H9 (cell line): ENCODE data around the gene LBH. TPM values are rescaled to one million over a fixed set of nuclear protein-coding genes. Genes with fewer than 3 reads are reported as not detected.

ENCODE experiments used
- DNase-seq: peaks from one replicate; pipeline ENCODE4 v3.0.0-alpha.2; 2017
- H2AFZ ChIP-seq: one replicate; pipeline ENCODE4 v1.6.1; 2013; ENCODE audit warnings: mild to moderate bottlenecking, low read length, control low read depth, moderate library complexity
- H2AK5ac ChIP-seq: 2 replicates; pipeline ENCODE4 v1.6.1; 2013; ENCODE audit warnings: low read length, control low read depth, mixed read lengths; ENCODE audit not compliant: insufficient read length
- H2BK120ac ChIP-seq: one replicate; pipeline ENCODE4 v1.6.1; 2013; ENCODE audit warnings: low read depth, mild to moderate bottlenecking, low read length, control low read depth, inconsistent platforms; ENCODE audit not compliant: poor library complexity, severe bottlenecking
- H2BK12ac ChIP-seq: 2 replicates; pipeline ENCODE4 v1.6.1; 2013; ENCODE audit warnings: low read length, control low read depth, mixed read lengths, low read depth; ENCODE audit not compliant: insufficient read length
- H2BK15ac ChIP-seq: 2 replicates; pipeline ENCODE4 v1.6.1; 2013; ENCODE audit warnings: low read depth, low read length, control low read depth
- H2BK20ac ChIP-seq: one replicate; pipeline ENCODE4 v1.6.1; 2013; ENCODE audit warnings: low read depth, mild to moderate bottlenecking, low read length, control low read depth, inconsistent platforms; ENCODE audit not compliant: poor library complexity, severe bottlenecking
- H2BK5ac ChIP-seq: 2 replicates; pipeline ENCODE4 v1.6.1; 2013; ENCODE audit warnings: low read length, control low read depth, mixed read lengths; ENCODE audit not compliant: insufficient read length
- H3K14ac ChIP-seq: 2 replicates; pipeline ENCODE4 v1.6.1; 2013; ENCODE audit warnings: low read length, control low read depth; ENCODE audit not compliant: insufficient read depth
- H3K18ac ChIP-seq: 2 replicates; pipeline ENCODE4 v1.6.1; 2013; ENCODE audit warnings: low read depth, mild to moderate bottlenecking, mixed read lengths, low read length, control low read depth; ENCODE audit not compliant: insufficient read length
- H3K23ac ChIP-seq: 2 replicates; pipeline ENCODE4 v1.6.1; 2013; ENCODE audit warnings: low read length, control low read depth, mixed read lengths, low read depth; ENCODE audit not compliant: insufficient read length
- H3K23me2 ChIP-seq: 2 replicates; pipeline ENCODE4 v1.6.1; 2013; ENCODE audit warnings: low read depth, mild to moderate bottlenecking, mixed read lengths, low read length, control low read depth; ENCODE audit not compliant: insufficient read length, poor library complexity, severe bottlenecking
- H3K27ac ChIP-seq: 2 replicates; pipeline ENCODE4 v1.5.1; 2013; ENCODE audit warnings: low read length, control low read depth, mixed read lengths, low read depth; ENCODE audit not compliant: insufficient read length
- H3K27me3 ChIP-seq: 2 replicates; pipeline ENCODE4 v1.6.1; 2013; ENCODE audit warnings: low read length, control low read depth, inconsistent platforms; ENCODE audit not compliant: insufficient read depth
- H3K4ac ChIP-seq: 2 replicates; pipeline ENCODE4 v1.6.1; 2013; ENCODE audit warnings: low read depth, mild to moderate bottlenecking, control low read depth, inconsistent platforms, low read length, moderate library complexity
- H3K4me1 ChIP-seq: 2 replicates; pipeline ENCODE4 v1.6.1; 2013; ENCODE audit warnings: low read length, control low read depth, inconsistent platforms; ENCODE audit not compliant: insufficient read depth
- H3K4me2 ChIP-seq: 2 replicates; pipeline ENCODE4 v1.6.1; 2013; ENCODE audit warnings: low read length, control low read depth, mixed read lengths; ENCODE audit not compliant: insufficient read length, insufficient read depth
- H3K56ac ChIP-seq: 2 replicates; pipeline ENCODE4 v1.6.1; 2013; ENCODE audit warnings: low read depth, mild to moderate bottlenecking, mixed read lengths, low read length, control low read depth; ENCODE audit not compliant: insufficient read length
- H3K79me1 ChIP-seq: 2 replicates; pipeline ENCODE4 v1.6.1; 2013; ENCODE audit warnings: low read depth, mild to moderate bottlenecking, moderate library complexity, low read length, control low read depth, inconsistent platforms; ENCODE audit not compliant: insufficient read depth, poor library complexity, severe bottlenecking
- H3K79me2 ChIP-seq: 2 replicates; pipeline ENCODE4 v1.6.1; 2013; ENCODE audit warnings: low read length, control low read depth, inconsistent platforms; ENCODE audit not compliant: insufficient read depth
- H3K9ac ChIP-seq: 2 replicates; pipeline ENCODE4 v1.6.1; 2013; ENCODE audit warnings: low read length, control low read depth, mixed read lengths; ENCODE audit not compliant: insufficient read length; ENCODE audit errors: extremely low read depth
- H3K9me3 ChIP-seq: one replicate; pipeline ENCODE4 v1.6.1; 2013; ENCODE audit warnings: low read depth, low read length, inconsistent platforms; ENCODE audit not compliant: control insufficient read depth
- H3T11ph ChIP-seq: one replicate; pipeline ENCODE4 v1.6.1; 2013; ENCODE audit warnings: mild to moderate bottlenecking, low read length, control low read depth, inconsistent platforms
- H4K20me1 ChIP-seq: one replicate; pipeline ENCODE4 v1.6.1; 2013; ENCODE audit not compliant: control insufficient read depth, insufficient read length, insufficient read depth
- H4K5ac ChIP-seq: 2 replicates; pipeline ENCODE4 v1.6.1; 2013; ENCODE audit warnings: low read depth, mild to moderate bottlenecking, mixed read lengths, low read length, control low read depth; ENCODE audit not compliant: insufficient read length
- H4K8ac ChIP-seq: replicated peaks from 2 replicates; pipeline ENCODE4 v1.6.1; 2013; ENCODE audit warnings: low read length, control low read depth, mixed read lengths, low read depth; ENCODE audit not compliant: insufficient read length
- H4K91ac ChIP-seq: 2 replicates; pipeline ENCODE4 v1.6.1; 2013; ENCODE audit warnings: low read depth, mild to moderate bottlenecking, moderate library complexity, mixed read lengths, low read length, control low read depth; ENCODE audit not compliant: insufficient read length
- H3K27ac Mint-ChIP-seq, 3 experiments: 2 replicates in 2 of 3; 3 replicates in 1 of 3; pipeline ENCODE4 v1.8.0; 2020 to 2021; ENCODE audit warnings: mixed read lengths in 3 of 3, mild to moderate bottlenecking in 1 of 3, moderate library complexity in 1 of 3
- H3K27me3 Mint-ChIP-seq: 2 replicates; pipeline ENCODE4 v1.8.0; 2021; ENCODE audit warnings: low read depth, mild to moderate bottlenecking, moderate library complexity, mixed read lengths
- H3K36me3 Mint-ChIP-seq, 3 experiments: 2 replicates in 2 of 3; 3 replicates in 1 of 3; pipeline ENCODE4 v1.8.0; 2020 to 2021; ENCODE audit warnings: low read depth in 3 of 3, mixed read lengths in 3 of 3; ENCODE audit not compliant: insufficient read depth in 1 of 3
- H3K4me1 Mint-ChIP-seq, 2 experiments: 2 replicates each; pipeline ENCODE4 v1.8.0; 2020; ENCODE audit warnings: mixed read lengths in 2 of 2
- H3K4me3 Mint-ChIP-seq, 2 experiments: 2 replicates in 1 of 2; 3 replicates in 1 of 2; pipeline ENCODE4 v1.8.0; 2020 to 2021; ENCODE audit warnings: mild to moderate bottlenecking in 2 of 2, mixed read lengths in 2 of 2, moderate library complexity in 1 of 2
- H3K9me3 Mint-ChIP-seq, 2 experiments: 2 replicates in 1 of 2; 3 replicates in 1 of 2; pipeline ENCODE4 v1.8.0; 2020; ENCODE audit warnings: mild to moderate bottlenecking in 2 of 2, mixed read lengths in 2 of 2, moderate library complexity in 1 of 2
- CTCF ChIP-seq: fragments of 200-600 bp; sonication (generic); conservative IDR thresholded peaks from 3 replicates; pipeline ENCODE4 v1.8.0; 2021; ENCODE audit warnings: antibody characterized with exemption, mild to moderate bottlenecking
- WGBS: extraction: QIAGEN DNeasy Blood & Tissue Kit; methylation state at CpG from one replicate; pipeline ENCODE4 v1.1.7; 2013; ENCODE audit warnings: missing lambda C conversion rate, low lambda C conversion rate, mixed read lengths; ENCODE audit not compliant: insufficient read length; ENCODE audit errors: extremely low coverage; 5-methylcytosine and 5-hydroxymethylcytosine counted together
- total RNA-seq: library from RNA; stranded (reverse); gene quantifications from 2 replicates; pipeline ENCODE4 v1.2.1, GENCODE V29; 2021

Gene LBH
- total RNA-seq, 1 experiment from 2014 or later: 53.0 TPM

- no peak overlapping the region for H2BK12ac ChIP-seq
- H3K23me2 ChIP-seq: no peaks in the 10 kb centered on the region
- no peak overlapping the region for H3K14ac ChIP-seq
- no peak overlapping the region for H3K27ac ChIP-seq
- H2BK20ac ChIP-seq: no peak overlapping the region
- H2AFZ ChIP-seq: no peak overlapping the region
- H3K9me3 Mint-ChIP-seq: no peaks in the 10 kb centered on the region; a peak in 1 of 5 replicates
- no peak for TF ChIP-seq CTCF
- DNase-seq: no peak
- no peak overlapping the region for H3K4me2 ChIP-seq
- no peak overlapping the region for H3K23ac ChIP-seq
- H3K4me1 Mint-ChIP-seq: peaks cover 10 to 13% of the 10 kb centered on the region in 2 experiments
- H2BK5ac ChIP-seq: no peak overlapping the region
- no peaks in the 10 kb centered on the region for H3K79me2 ChIP-seq
- no peak overlapping the region for H4K5ac ChIP-seq
- H3K18ac ChIP-seq: no peak overlapping the region
- H2AK5ac ChIP-seq: no peak overlapping the region
- H3K9ac ChIP-seq: no peak overlapping the region
- H2BK120ac ChIP-seq: no peak overlapping the region
- H4K91ac ChIP-seq: no peak overlapping the region
- WGBS: no CpG with 5 or more reads among the region's 5 CpGs
- no peaks in the 10 kb centered on the region for H4K20me1 ChIP-seq
- H3K27me3 Mint-ChIP-seq: no peaks in the 10 kb centered on the region; the same call in 1 of the 2 replicates
- H3K36me3 Mint-ChIP-seq: no peaks in the 10 kb centered on the region
- H3K27me3 ChIP-seq: no peaks in the 10 kb centered on the region
- no peak overlapping the region for H3K4ac ChIP-seq
- no peak overlapping the region for H2BK15ac ChIP-seq
- H3K4me3 Mint-ChIP-seq: no peak overlapping the region
- no peak overlapping the region for H4K8ac ChIP-seq
- no peaks in the 10 kb centered on the region for H3K4me1 ChIP-seq
- H3K9me3 ChIP-seq: no peaks in the 10 kb centered on the region
- H3K56ac ChIP-seq: no peak overlapping the region
- no peaks in the 10 kb centered on the region for H3K79me1 ChIP-seq
- H3T11ph ChIP-seq: no peak overlapping the region
- H3K27ac Mint-ChIP-seq: no peak overlapping the region
Measured at GRCh38 chr2:30272761-30273573, 41.6 kb downstream of the LBH start.
